ENCODE measurements around the gene EHF.

Gene EHF

DNA sequence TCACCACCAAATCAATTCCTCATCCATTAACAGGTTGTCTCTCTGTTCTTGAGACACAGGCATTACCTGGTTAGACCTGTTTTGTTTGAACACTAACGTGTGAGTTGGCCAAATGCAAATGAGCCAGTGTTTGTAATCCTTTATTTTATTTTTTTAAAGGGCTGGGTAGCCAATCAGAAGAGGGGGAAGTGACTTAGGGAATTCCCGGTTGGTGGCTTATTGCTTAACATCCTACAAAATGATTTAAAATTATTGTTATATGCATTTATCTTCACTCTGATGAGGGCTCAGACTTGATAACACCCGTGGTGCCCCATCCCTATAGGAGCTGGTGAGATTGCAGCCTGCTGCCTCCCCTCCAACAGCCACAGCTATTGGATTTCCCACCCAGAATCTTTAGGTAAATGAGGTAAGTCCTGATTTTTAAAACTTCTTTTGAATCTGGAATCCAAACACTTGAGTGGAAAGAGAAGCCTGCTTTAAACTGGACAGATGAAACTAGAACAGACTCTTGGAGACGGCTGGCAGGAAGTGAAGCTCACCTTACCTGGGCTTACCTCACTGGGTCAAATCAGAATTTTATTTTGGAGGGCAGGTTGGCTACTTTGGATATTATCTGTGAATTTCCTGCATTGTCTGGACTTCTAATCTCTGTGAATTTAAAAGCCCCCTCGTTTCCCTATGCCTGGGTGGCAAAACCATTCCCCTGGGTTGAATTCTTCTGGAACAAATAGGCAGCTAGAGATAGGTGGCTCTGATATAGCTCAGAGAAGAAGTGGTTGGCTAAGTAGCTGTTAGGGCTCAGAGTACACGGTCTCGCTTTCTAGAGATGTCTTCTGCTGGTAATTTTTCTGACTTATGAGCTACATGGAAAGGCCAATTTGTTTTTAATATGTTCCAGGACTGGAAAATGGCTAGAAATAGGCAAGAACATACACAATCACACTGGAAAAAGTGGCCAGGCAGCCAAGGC is at the start of gene EHF:
EHF (plus strand) TSS at position 274 of the 973 bp plus-strand sequence. CDS start 21,538 bp downstream, outside the sequence.
- no peaks in the 10 kb centered on the region for H3K9me3 ChIP-seq (ENCODE audit: control insufficient read depth, low read length)
- no peaks in the 10 kb centered on the region for H3K36me3 ChIP-seq (ENCODE audit: control insufficient read depth, insufficient read depth, low read length, severe bottlenecking)
- H3K9ac ChIP-seq (ENCODE audit: low read length): no peak within 1 kb of the TSS
- no peak within 1 kb of the TSS for H3K4me3 ChIP-seq (ENCODE audit: low read length)
- DNase-seq (ENCODE audit: low read depth): no peak
- H3K4me1 ChIP-seq (ENCODE audit: control insufficient read depth, insufficient read depth, low read length): no peaks in the 10 kb centered on the region
- H3K27me3 ChIP-seq (replicated peaks; ENCODE audit: control insufficient read depth, insufficient read depth, low read length): peaks cover 22% of the 10 kb centered on the region

DNA sequence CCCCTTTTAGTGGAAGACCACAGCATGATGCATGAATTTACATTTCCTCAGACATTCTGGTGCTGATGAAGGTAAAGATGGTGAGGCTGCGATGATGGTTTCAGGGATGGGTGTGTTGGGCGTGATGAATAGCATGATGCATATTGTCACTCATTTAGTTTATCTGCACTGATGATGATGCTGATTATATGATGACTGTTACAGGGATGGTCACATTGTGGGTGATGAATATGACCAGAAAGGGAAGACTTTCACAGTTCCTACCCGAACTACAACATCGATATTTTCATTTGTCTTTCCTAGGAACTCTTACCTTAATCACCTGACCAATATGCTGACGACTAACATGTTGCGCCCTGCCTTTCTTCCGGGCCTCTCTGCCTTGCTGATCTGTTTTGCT is 47.4 kb upstream of the EHF start:
- no peaks in the 10 kb centered on the region for H3K4me1 ChIP-seq (ENCODE audit: control insufficient read depth, insufficient read depth, low read length)
- no peaks in the 10 kb centered on the region for H3K36me3 ChIP-seq (ENCODE audit: control insufficient read depth, insufficient read depth, low read length, severe bottlenecking)
- peaks cover 27% of the 10 kb centered on the region for H3K27me3 ChIP-seq (replicated peaks; ENCODE audit: control insufficient read depth, insufficient read depth, low read length)
- H3K9ac ChIP-seq (ENCODE audit: low read length): no peak overlapping the region
- H3K9me3 ChIP-seq (ENCODE audit: control insufficient read depth, low read length): no peaks in the 10 kb centered on the region
- no peak overlapping the region for H3K4me3 ChIP-seq (ENCODE audit: low read length)
- DNase-seq (ENCODE audit: low read depth): no peak

DNA sequence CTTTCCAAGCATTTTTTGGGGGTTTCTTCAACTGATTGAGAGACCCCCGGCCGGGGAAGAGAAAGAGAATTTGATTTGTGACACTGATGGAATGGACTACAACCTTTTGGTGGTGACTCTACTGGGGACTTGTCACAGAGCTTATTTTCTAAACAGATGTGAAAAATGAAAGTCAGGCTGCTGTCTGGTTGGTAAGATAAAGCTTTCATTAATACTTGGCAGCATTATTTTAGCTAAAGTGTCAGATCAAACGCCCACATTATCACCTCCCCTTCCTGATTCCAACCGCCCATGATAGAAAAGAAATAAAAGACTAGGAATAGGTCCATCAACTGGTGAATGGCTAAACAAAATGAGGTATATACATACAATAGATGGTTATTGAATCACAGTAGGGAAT is 45.6 kb upstream of the EHF start:
- Histone ChIP-seq H3K4me3 (ENCODE audit: low read length) (no peak overlapping the region), H3K27me3 (replicated peaks; ENCODE audit: control insufficient read depth, insufficient read depth, low read length) (peaks cover 36% of the 10 kb centered on the region), H3K9me3 (ENCODE audit: control insufficient read depth, low read length) (no peaks in the 10 kb centered on the region), H3K9ac (ENCODE audit: low read length) (no peak overlapping the region), H3K4me1 (ENCODE audit: control insufficient read depth, insufficient read depth, low read length) (no peaks in the 10 kb centered on the region), H3K36me3 (ENCODE audit: control insufficient read depth, insufficient read depth, low read length, severe bottlenecking) (no peaks in the 10 kb centered on the region)
- no peak for DNase-seq (ENCODE audit: low read depth)

DNA sequence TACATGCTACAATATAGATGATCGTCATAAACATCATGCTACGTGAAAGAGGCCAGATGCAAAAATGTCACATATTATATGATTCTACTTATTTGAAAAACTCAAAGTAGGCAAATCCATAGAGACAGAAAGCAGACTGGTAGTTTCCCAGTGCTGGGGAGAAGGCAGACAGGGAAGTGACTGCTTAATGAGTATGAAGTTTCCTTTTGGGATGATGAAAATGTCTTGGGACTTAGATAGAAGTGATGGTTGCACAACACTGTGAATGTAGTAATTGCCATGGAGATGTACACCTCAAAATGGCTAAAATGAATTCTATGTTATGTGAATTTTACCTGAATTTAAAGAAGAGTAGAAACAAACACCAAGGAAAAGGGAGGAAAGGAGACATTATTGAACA is 45.2 kb upstream of the EHF start:
- Histone ChIP-seq H3K36me3 (ENCODE audit: control insufficient read depth, insufficient read depth, low read length, severe bottlenecking) (no peaks in the 10 kb centered on the region), H3K4me1 (ENCODE audit: control insufficient read depth, insufficient read depth, low read length) (no peaks in the 10 kb centered on the region), H3K27me3 (replicated peaks; ENCODE audit: control insufficient read depth, insufficient read depth, low read length) (peaks cover 33% of the 10 kb centered on the region), H3K9ac (ENCODE audit: low read length) (no peak overlapping the region), H3K9me3 (ENCODE audit: control insufficient read depth, low read length) (no peaks in the 10 kb centered on the region), H3K4me3 (ENCODE audit: low read length) (no peak overlapping the region)
- DNase-seq (ENCODE audit: low read depth): no peak

DNA sequence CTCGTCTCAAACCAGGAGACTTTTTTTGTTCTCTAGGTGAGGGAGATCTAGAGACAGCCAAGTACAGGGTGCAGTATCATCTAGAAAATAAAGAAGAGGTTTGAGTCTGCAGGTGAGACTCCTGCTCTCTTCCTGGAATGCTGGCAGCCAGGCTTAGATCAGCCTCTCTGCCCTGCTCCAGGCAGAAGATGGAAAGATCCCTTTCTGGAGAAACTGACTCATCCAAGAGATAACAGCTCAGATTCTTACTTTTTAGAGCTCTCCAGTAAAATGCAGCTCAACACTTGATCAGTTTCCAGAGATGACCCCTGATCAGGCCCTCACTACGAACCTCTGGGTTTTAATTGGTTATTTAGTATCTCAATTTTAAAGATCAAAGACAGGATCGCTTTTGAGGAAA is 44.6 kb upstream of the EHF start:
- H3K36me3 ChIP-seq (ENCODE audit: control insufficient read depth, insufficient read depth, low read length, severe bottlenecking): no peaks in the 10 kb centered on the region
- H3K4me1 ChIP-seq (ENCODE audit: control insufficient read depth, insufficient read depth, low read length): no peaks in the 10 kb centered on the region
- no peak for DNase-seq (ENCODE audit: low read depth)
- H3K9me3 ChIP-seq (ENCODE audit: control insufficient read depth, low read length): no peaks in the 10 kb centered on the region
- H3K9ac ChIP-seq (ENCODE audit: low read length): no peak overlapping the region
- H3K4me3 ChIP-seq (ENCODE audit: low read length): no peak overlapping the region
- peaks cover 36% of the 10 kb centered on the region for H3K27me3 ChIP-seq (replicated peaks; ENCODE audit: control insufficient read depth, insufficient read depth, low read length)

DNA sequence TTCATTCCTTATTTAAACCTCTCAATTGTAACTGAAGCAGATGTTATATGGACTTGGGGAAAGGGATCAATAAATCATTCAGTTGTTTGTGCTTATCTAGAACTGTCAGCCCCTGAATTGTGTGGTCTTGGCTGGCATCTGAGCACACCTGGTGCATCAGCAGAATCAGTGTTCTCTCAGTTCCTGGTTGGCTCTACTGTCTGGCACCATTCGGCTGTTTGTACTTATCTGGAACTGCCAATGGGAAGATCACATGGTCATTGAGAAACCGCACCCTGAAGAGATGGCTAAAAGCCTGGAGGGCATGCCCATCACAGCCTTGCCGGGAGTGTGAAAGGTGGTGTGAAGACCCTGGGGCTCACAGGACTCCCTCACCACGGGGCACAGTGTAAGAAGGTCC is 37.1 kb upstream of the EHF start:
- peaks cover 27% of the 10 kb centered on the region for H3K27me3 ChIP-seq (replicated peaks; ENCODE audit: control insufficient read depth, insufficient read depth, low read length)
- DNase-seq (ENCODE audit: low read depth): no peak

DNA sequence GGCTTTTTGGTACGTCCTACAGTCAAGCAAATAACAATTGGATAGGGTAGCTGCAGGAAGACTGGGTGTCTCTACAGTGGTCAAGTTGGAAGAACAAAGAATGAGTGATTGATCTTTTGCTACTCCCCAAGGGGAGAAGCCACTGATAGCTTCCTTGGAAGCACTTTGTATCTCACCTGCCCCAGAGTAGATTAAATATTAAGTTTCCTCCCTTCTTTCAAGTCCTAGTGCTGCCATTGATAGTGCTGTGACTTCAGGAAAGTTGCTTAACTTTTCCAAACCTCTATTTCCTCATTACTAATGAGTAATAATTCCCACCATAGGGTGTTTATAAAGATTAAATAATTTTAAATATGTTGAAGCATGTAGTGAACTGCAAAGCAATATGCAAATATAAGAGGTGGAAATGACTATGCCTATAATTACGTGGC is 35.6 kb upstream of the EHF start:
- Histone ChIP-seq H3K27me3 (replicated peaks; ENCODE audit: control insufficient read depth, insufficient read depth, low read length) (peaks cover 13% of the 10 kb centered on the region), H3K4me1 (ENCODE audit: control insufficient read depth, insufficient read depth, low read length) (peaks cover 8% of the 10 kb centered on the region), H3K9ac (ENCODE audit: low read length) (no peak overlapping the region), H3K4me3 (ENCODE audit: low read length) (no peak overlapping the region), H3K36me3 (ENCODE audit: control insufficient read depth, insufficient read depth, low read length, severe bottlenecking) (no peaks in the 10 kb centered on the region), H3K9me3 (ENCODE audit: control insufficient read depth, low read length) (no peaks in the 10 kb centered on the region)
- no peak for DNase-seq (ENCODE audit: low read depth)

More for the DNA sequence above, 37.1 kb upstream of the EHF start:
- Histone ChIP-seq H3K9ac (ENCODE audit: low read length) (no peak overlapping the region), H3K4me1 (ENCODE audit: control insufficient read depth, insufficient read depth, low read length) (peaks cover 8% of the 10 kb centered on the region), H3K9me3 (ENCODE audit: control insufficient read depth, low read length) (no peaks in the 10 kb centered on the region), H3K36me3 (ENCODE audit: control insufficient read depth, insufficient read depth, low read length, severe bottlenecking) (no peaks in the 10 kb centered on the region), H3K4me3 (ENCODE audit: low read length) (no peak overlapping the region)

DNA sequence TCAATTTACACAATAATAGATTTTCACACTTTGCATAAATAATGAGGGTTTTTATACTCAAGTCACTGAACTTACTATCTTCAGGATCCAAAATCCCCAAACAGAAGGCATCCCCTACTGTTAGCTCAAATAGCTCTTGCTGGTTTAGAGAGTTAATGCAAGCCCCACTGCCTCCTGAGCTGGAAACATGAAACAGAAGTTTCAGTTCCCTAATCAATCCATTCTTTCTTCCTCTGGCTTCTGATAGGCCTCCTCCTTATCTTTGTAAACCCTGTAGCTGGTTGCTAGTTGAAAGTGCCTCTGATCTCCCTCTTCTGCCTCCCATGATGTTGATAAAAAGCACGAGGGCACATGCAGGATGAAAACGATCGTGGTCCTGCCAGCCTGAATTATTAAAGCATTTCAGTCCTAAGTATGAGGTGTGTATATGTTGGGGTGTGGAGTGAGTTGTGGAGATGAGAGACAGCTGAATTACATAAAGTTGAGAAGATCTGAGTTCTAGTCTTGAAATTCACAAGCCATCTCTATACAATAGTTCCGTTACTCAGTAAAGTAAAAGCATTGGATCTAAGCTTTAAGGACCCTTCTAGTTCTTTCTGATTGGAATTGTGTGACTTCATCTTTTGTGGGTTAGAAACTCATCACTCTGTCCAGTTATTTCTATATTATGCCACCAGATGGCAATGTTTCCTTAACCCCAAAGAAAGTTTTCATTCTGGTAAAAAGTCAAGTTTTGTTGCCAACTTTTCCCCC is 35.0 kb upstream of the EHF start:
- Histone ChIP-seq H3K4me3 (ENCODE audit: low read length) (peak overlapping the region; percentile 35), H3K9me3 (ENCODE audit: control insufficient read depth, low read length) (no peaks in the 10 kb centered on the region), H3K4me1 (ENCODE audit: control insufficient read depth, insufficient read depth, low read length) (peaks cover 8% of the 10 kb centered on the region), H3K27me3 (replicated peaks; ENCODE audit: control insufficient read depth, insufficient read depth, low read length) (peaks cover 13% of the 10 kb centered on the region), H3K36me3 (ENCODE audit: control insufficient read depth, insufficient read depth, low read length, severe bottlenecking) (no peaks in the 10 kb centered on the region), H3K9ac (ENCODE audit: low read length) (peak overlapping the region; percentile 25)
- DNase-seq (ENCODE audit: low read depth): peak; percentile 83

DNA sequence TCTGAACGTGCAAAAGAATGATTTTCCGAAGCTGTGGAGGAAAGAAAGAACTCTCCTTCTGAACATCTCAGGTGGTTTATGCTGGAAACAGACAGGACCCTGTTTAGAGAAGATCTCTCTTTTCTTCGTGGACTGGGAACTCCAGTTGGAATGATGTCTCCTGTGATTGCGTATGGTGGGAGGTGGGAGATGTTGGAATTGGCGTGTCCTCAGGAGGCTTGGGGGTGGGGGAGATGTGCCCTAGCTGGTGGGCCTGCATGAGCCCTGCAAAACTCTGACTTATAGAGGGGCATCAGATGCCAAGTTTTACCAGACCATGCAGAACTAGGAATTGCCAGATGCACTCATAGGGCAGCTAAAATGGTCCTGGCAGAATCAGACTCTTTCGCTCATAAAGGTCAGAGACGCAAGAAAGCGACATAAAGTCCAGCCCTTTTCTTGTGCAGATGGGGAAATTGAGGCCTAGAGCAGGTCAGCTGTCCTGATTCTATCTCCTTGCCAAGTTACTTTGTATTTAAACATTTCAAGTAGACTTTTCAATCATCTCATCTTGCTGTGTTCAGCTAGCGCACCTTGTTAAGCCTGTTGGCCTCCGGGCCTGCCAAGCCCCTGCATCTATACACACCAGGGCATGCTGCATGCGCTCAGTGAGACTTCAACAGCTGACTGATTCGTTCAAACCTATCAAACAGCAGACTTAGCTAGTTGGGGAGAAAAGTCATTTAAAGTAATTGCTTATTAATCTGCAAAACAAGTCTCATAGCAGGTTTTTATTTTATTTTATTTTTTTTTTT is 34.2 kb upstream of the EHF start:
- H3K9me3 ChIP-seq (ENCODE audit: control insufficient read depth, low read length): no peaks in the 10 kb centered on the region
- H3K27me3 ChIP-seq (replicated peaks; ENCODE audit: control insufficient read depth, insufficient read depth, low read length): peaks cover 9% of the 10 kb centered on the region
- peak overlapping the region; percentile 25 for H3K9ac ChIP-seq (ENCODE audit: low read length)
- H3K36me3 ChIP-seq (ENCODE audit: control insufficient read depth, insufficient read depth, low read length, severe bottlenecking): no peaks in the 10 kb centered on the region
- H3K4me3 ChIP-seq (ENCODE audit: low read length): peak overlapping the region; percentile 35
- H3K4me1 ChIP-seq (ENCODE audit: control insufficient read depth, insufficient read depth, low read length): peaks cover 8% of the 10 kb centered on the region
- peak; percentile 1 for DNase-seq (ENCODE audit: low read depth)

DNA sequence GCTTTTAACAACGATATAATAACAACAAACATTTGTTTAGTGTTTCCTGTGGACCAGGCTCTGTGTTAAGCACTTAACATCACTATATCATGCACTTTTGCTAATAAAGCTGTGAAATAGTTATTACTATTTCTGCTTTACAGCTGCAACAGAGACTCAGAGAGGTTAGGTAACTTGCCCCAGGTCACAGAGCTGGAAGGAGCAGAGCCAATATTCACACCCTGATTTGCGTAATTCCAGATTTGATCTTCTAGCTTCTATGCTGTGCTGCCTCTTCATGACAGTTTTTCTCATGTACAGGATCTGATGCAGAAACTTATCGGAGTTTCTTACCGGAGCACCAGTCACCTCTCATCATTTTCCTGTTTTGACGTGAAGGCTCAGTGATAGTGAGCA is 33.6 kb upstream of the EHF start:
- Histone ChIP-seq H3K4me3 (ENCODE audit: low read length) (no peak overlapping the region), H3K9ac (ENCODE audit: low read length) (no peak overlapping the region), H3K4me1 (ENCODE audit: control insufficient read depth, insufficient read depth, low read length) (peaks cover 8% of the 10 kb centered on the region), H3K36me3 (ENCODE audit: control insufficient read depth, insufficient read depth, low read length, severe bottlenecking) (no peaks in the 10 kb centered on the region), H3K9me3 (ENCODE audit: control insufficient read depth, low read length) (no peaks in the 10 kb centered on the region), H3K27me3 (replicated peaks; ENCODE audit: control insufficient read depth, insufficient read depth, low read length) (peaks cover 9% of the 10 kb centered on the region)
- DNase-seq (ENCODE audit: low read depth): no peak

DNA sequence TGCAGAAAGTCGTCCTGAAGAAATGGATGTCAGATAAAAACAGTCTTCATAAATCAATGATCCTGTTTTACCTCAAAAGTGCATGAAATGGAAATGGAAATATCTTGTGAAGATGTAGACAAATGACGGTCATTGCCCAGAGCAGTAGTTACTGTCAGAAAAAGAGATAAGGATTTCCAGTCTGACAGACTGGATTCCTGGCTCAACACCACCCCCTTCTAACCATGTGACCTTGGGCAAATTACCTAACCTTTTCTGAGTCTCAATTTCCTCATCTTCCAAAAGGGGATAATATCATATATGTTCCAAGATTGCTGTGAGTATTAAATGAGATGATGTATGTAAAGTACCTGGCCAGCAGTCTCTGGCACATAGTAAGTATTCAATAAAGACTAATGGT is 32.9 kb upstream of the EHF start:
- no peak overlapping the region for H3K9ac ChIP-seq (ENCODE audit: low read length)
- peaks cover 6% of the 10 kb centered on the region for H3K9me3 ChIP-seq (ENCODE audit: control insufficient read depth, low read length)
- H3K36me3 ChIP-seq (ENCODE audit: control insufficient read depth, insufficient read depth, low read length, severe bottlenecking): no peaks in the 10 kb centered on the region
- DNase-seq (ENCODE audit: low read depth): no peak
- no peak overlapping the region for H3K4me3 ChIP-seq (ENCODE audit: low read length)
- peaks cover 8% of the 10 kb centered on the region for H3K4me1 ChIP-seq (ENCODE audit: control insufficient read depth, insufficient read depth, low read length)
- peaks cover 9% of the 10 kb centered on the region for H3K27me3 ChIP-seq (replicated peaks; ENCODE audit: control insufficient read depth, insufficient read depth, low read length)
